HG03354 (cell line): ENCODE data around the gene HSBP1.

Experiments used
- ATAC-seq: cut with Tn5 transposase; IDR thresholded peaks from one replicate; pipeline ENCODE4 v1.9.1; 2021; ENCODE audit warnings: mild to moderate bottlenecking; ENCODE audit not compliant: unreplicated experiment, poor library complexity, severe bottlenecking

HSBP1 gene

DNA sequence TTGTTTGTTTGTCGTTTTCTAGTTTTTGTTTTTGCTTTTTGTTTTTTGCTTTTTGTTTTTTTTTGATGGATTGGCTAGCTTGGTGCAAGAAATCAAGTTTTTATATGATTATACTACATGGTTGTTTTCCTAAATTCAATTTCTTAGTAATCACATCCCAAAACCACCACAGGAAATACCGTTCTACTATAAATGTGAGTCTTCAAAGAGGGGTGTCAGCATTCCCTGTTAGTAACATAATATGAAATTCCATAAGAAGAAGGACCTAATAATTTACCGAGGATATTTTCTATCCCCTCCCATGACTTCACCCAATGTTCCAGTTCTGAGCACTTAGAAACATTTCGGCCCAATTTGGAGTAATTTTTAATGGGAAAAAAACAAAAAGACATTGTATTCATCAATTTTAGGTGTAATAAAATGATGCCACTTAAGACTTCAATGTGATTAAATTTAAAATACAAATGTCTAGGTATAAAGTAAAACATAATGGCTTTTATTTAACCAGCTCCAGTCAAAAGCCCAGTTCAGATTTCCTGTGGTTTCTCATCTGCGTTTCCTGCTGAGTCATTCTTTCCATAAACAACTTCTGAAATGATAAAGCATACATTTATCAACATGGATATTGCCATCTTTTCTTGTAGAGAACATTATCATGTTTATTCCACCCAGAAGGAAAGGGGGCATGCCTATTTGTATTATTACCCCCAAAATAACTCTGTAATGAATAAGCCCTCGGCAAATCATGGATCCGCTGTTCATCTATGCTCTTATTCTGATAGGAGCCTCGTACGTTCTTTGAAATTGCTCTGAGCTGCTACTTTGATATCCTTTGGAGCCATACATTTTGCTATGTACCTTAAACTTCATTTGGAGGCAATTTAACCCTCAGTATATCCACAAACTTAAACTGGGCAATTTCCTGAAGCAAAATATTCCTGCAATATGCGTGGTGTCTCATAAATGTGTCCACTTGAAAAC lies 28.1 kb downstream of the HSBP1 start:
- no peak for ATAC-seq

DNA sequence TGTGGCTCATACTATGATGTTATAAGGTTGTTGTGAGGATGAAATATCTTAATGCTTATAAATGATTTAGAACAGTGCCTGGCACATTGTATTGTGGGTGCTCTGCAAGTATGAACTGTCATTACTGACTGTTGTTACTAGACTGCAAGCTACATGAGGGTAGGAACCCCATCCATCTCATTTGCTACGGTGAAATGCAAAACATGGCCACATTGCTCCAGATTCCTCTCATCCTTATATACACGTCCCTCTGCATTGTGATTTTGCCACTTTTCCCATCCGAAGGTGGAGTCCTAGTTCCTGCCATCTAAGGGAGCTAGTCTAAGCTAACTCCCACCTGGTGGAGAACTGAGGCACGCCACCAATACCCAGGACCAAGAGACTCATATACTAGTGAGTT lies 29.8 kb downstream of the HSBP1 start:
- no peak for ATAC-seq

DNA sequence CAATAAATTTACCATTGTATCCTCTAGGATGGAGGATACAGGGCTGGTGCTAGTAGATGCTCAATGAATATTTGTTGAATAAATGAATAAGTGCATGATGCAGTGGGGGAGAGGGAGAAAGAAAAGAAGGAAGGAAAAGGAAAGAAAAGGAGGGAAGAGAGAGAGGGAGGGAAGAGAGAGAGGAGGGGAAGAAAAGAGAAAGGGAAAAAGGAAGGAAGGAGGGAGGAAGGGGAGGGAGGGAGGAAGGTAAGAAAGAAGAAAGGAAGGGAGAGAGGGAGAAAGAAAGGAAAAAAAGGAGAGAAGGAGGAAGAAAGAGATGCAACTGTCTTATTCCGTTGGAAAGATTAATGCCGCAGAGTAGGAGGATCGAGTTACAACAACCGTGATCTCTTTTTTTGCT lies 30.4 kb downstream of the HSBP1 start:
- no peak for ATAC-seq

DNA sequence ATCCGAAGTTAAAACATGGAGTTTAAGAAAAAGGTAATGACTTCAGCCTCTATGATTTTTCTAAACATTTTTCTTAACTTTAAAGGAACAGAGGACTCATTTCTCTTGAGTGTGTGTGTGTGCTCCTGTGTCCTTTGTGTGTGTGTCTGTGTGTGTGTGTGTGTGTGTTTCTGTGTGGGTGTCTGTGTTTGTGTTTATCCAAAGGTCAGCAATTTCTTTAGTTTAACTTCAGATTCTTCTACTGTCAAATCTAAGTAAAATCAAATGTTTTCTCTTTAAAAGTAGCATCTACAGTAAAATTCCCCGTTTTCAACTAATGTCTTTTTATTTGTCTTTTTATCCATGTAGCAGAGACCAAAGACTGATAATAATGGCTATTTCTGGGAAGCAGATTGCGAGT lies 31.8 kb downstream of the HSBP1 start:
- ATAC-seq = no peak

DNA sequence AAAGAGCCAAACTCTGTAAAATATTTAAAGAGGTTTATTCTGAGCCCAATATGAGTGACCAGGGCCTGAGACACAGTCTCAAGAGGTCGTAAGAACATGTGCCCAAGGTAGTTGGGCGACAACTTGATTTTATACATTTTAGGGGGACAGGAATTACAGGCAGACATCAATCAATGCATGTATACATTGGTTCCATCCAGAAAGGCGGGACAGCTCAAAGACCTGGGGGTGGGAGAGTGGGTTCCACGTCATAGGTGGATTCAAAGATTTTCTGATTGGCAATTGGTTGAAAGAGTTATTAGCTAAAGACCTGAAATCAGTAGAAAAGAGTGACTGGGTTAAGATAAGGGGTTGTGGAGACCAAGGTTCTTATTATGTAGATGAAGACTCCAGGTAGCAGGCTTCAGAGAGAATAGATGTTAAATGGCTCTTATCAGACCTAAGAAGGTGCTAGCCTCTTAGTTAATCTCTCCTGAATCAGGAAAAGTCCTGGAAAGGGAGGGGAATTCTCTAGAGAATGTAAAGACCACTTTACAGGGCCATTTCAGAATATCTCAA lies 32.4 kb downstream of the HSBP1 start:
- ATAC-seq = no peak

DNA sequence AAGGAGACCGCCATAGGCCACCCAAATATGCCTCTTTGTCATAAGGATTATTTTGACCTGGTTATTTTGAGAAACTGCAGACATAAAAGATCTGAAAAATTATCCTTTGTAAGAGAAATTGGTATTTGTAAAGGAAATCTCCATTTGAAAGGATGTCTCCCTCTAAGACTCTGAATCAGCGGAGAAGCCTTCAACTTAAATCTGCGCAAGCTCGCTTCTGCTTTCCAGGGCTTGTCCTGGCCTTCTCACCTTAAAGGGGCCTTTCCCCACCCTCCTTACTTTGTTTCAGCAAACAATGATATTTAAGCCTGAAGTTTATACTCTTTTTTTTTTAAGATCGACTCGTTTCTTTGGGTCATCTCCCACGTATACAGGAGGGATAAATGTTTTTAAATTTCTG lies 34.5 kb downstream of the HSBP1 start:
- no peak for ATAC-seq

DNA sequence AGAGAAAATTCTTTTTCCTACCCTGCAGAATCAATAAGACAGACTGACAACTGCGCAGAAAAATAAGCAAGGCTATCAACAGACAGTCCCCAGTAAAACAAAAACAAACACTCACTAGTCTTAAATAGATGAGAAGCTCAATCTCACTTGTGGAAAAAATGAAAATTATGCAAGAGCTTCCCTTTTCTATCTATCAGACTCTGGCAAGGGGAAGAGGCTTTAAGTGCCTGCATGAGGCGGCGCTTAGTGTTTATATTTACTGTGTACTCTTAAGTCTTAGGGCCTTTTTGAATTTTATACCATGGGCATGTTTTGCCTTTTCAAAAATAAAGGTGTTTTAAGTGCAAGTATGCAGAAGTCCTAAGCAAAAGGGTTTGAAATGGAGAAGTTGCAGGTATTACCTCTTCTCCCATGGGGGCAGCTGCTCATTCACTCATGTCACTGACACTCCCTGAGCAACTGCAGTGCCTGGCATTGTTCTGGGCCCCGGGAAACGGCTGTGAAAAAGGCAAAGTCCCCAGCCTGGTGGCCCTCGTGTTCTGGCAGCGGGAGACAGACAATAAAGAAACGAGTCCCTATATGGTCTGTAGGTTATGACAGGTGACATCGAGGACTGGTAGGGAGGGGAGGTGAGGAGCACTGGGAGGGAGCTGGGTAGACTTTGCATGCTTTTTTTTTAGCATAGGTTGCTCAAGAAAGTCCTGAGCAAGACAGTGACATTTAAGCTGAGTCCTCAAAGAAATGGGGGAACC lies 35.2 kb downstream of the HSBP1 start:
- ATAC-seq = no peak

DNA sequence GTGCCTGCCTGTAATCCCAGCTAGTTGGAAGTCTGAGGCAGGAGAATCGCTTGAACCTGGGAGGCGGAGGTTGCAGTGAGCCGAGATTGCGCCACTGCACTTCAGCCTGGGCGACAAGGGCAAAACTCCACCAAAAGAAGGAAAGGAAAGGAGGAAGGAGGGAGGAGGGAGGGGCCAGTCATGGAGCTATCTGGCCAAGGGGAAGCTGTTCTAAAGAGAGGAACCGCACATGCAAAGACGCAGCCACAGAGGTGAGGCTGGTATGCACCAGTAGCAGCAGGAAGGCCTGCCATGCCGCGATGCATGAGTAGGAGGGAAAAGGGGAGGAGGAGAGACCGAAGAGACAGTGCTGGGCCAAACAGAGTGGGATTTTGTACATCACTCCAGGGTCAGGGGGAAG lies 35.9 kb downstream of the HSBP1 start:
- no peak for ATAC-seq

DNA sequence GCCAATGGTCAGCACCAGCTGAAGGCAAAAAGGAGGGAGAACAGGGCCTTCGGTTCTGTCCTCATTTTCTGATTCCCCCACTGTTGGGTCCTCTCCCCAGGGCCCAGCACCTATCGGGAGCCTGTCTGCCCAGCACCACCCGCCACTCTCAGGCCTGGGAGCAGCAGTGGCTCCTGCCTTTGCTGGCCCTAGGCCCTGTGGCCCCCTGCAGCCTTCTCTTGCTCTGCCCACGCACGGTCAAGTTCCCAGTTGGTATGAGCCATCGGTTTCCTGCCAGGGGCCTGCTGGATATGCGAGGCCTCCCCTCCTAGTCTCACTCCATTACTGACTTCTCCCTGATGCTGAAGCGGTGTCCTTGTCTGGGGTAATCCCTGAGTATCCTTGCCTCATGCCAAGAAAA lies 37.5 kb downstream of the HSBP1 start:
- no peak for ATAC-seq

DNA sequence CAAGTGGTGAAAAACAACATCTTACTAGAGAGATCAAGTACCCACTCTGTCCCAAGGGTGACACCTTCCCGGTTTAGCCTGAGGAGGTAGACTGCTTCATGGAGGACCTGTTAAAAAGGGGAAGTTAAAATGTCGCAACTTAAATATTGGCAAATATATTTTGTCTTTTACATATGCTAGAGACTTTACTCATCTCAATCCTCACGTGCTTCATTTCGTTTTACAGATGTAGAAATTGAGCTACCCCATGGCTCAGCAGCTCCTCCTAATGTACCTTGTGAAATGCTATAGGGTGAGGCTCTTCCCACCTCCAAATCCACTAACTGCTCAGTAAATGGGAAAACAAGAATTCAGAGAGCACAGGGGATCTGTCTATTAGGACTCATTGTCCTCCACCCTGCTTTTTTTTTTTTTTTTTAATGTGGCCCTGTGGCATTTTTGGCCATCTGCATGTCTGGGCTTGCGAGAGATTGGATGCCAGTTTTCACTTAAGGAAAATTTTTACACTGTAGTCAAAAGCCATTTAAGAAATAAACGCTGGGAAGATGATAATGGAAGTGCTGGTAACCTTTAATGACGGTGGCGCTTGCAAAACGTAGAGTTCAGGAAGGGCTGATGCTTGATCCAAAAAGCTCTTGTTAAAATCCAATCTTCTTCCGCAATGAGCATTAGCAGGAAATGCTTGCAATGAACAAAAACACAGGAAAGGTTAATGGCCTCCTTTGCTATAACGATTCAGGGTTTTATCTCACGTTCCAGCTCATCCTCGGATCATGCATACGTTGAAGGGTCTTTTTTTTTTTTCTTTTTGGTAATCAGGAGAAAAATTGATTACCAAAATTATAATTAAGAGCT lies 39.8 kb downstream of the HSBP1 start:
- no peak for ATAC-seq

DNA sequence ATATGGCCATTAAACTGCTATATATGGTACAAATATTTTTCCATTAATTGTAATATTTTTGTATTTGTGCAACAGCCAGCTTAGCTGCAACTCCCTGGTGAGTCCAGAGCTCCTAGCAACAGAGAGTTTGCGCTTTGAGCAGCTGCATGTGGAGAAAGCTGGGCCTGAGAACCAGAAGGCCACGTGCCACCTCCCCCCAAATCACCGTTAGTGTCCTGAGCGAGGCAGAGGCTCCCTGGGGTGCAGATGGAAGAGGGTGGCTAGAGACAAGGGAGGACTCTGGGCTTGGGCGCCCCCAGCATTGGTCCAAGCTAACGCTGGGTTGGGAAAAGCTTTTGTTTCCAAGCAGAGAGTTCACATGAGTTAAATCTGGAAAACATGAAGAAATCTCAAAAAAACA lies 41.6 kb downstream of the HSBP1 start:
- no peak for ATAC-seq

DNA sequence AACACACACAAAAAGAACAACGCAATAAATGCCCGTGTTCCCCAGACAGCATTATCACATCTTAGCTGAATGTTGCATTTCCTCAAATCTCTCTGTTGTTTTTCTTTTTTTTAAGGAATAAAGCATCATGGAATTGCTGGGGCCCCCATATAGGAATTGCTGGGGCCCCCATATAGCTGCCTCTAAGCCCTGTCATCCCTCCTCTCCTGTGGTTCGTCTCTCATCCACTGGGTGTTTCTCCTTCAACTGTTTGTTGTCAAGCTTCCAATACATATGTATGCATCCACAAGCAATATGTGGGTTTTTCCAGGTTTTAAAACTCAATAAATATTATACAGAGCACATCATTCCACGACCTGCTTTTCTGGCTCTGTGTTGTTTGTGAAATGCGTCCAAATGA lies 43.2 kb downstream of the HSBP1 start:
- ATAC-seq = no peak

DNA sequence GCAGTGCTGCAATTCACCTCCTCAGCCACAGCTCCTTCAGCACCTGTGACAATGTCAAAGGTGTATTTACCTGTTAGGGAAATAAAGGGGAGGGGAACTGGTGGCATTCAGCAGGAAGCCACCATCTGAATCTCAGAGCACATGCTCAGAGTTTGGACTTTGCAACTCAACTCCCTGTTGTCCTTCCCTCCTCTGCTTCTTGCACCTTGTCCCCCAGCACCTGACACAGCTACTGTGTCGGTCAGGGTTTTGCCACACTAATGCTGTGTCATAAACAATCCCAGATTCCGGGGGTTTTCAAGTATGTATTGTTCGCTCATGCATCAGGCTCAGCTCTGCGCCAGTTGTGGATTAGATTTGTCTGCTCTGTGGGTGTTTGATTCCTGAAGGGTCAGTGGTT lies 43.7 kb downstream of the HSBP1 start:
- ATAC-seq = no peak

DNA sequence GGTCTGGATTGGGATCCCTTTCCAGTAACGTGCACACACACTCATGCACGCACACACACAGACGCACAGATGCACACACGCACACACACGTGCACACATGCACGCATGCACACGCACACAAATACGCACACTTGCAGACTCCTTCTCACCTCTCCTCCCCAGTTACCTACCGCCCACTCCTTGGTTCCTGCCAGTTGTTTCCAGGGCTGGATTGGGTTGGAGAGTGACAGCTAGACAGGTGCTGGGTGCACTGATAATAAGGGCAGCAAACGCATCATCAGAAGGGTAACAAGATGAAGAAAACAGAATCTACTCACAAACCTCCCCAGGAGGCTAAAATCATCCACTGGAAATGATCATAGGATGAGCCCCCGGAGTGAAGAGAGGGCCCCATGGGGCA lies 45.0 kb downstream of the HSBP1 start:
- ATAC-seq = no peak

DNA sequence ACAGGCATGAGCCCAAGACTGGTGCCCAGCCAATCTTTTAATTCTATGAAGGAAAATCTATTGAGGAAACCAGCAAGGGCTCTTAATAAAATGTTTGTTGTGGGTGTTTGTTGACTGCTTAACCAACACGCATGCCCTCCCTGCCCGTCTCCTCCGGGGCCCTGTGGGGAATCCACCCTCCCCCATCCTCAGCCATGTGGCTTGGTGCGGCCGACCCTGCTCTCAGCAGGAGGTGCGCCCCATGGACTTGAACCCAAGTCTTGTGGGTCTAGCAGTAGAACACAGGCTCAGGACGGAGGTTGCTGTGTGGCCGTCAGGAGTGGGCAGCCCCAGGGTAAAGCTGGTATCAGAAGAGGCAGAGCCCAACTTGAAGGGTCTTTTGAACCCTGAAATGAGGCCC lies 46.1 kb downstream of the HSBP1 start:
- ATAC-seq = no peak

DNA sequence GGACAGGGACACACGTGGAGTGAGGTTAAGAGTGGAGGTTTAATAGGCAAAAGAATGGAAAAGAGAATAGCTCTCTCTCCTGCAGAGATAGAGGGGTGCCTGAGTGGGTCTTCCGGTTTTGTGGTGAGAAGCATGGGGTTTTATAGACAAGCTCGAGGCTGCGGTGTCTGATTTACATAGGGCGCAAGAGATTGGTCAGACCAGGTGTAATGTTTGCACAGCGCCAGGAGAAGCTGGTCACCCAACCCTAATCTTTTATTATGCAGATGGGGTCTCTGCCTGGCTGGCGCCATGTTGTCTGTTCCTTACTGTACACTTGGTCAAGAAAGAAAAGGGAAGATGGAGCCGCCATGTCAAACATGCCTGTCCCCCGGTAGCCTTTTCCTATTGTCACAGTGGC lies 46.6 kb downstream of the HSBP1 start:
- no peak for ATAC-seq

DNA sequence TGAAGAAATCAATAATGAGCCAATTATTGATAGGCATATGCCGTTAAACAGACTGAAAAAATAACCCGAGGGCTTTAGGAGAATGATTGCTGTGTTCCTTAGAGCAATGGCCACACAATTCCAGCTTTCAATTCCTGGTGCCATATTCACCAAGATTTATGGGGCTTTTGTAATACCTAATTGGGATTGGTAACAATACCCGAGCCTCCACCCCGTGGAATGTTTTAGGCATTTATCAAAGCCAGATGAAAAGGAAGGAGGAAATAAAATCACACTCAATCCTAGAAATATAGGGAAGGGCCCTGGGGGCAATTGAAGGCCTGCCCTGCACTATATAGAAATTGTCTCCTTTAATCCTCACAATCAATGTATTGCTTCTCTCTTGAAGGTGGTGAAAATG lies 49.0 kb downstream of the HSBP1 start:
- ATAC-seq = no peak

DNA sequence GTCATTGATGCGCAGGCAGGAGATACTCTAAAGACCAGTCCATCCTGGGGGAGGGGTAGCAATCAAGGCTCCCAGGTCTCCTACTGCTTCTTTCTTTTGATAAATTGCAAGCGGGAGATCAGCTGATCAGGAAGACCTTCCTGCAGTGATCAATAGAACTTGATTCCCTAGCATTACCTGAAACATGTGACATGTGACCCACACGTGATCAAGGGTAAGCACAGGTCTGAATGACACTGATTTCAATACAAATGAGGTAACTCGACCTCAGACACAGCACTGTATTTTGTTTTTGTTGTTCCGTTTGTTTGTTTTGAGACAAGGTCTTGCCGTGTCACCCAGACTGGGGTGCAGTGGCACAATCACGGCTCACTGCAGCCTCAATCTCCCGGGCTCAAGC lies 51.5 kb downstream of the HSBP1 start:
- no peak for ATAC-seq

DNA sequence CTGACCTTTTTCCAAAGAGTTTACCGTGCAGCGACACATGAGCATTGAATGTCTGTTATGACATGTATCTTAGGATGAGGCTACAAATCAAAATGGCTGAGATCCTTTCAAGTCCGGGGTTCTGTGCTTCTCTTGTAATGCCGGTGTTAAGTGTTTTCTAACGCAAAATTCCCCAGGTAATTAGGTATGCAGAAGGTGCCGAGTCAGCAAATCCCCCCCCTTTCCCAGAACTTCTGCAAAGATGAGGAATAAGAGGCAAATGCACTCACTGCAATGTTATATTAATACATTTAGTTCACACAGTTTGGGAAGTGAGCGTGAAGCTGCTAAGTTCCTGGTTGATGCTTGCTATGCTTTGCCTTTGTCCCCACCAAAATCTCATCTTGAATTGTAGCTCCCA lies 54.9 kb downstream of the HSBP1 start:
- ATAC-seq = no peak

DNA sequence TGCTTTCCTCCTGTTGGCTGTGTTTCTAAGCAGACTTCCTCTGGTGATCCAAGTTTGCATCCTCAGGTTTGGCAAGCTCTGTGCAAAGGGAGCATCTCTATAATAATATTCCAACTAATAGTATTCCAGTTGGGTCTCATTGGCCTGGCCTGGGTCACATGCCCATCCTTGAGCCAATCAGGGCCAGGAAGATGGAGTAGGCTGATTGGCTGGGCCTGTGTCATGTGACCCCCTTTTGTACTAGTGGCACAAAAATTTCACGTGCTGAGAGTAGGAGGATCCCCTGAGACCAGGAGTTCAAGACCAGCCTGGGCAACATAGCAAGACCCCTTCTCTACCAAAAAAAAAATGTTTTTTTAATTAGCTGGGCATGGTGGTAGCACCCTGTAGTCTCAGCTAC lies 55.9 kb downstream of the HSBP1 start:
- no peak for ATAC-seq
